Left forelimb (tissue), 1 donor: ENCODE measurements around the gene KRT222.

Experiments used
- DNase-seq: peaks from one replicate; pipeline ENCODE4 v3.0.0-alpha.2; 2018; ENCODE audit warnings: low spot score

KRT222 gene

DNA sequence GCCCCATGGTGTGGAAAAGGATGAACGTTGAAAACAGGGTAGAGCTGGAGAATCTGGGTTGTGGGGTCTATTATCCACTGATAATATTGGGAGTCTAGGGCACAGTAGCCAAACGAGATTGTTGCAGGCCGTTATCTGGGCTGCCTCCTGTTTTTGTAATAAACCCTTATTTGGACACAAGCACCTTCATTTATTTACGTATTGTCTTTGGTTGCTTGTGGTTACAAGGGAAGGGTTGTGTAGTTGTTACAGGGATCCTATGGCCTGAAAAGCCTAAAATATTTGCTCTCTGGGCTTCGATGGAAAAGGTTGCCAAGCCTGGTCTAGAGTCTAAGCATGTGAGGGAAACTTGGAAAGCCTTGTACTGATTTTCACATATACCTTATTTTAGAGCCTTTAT, 13.0 kb downstream of the KRT222 start:
- DNase-seq: no peak

DNA sequence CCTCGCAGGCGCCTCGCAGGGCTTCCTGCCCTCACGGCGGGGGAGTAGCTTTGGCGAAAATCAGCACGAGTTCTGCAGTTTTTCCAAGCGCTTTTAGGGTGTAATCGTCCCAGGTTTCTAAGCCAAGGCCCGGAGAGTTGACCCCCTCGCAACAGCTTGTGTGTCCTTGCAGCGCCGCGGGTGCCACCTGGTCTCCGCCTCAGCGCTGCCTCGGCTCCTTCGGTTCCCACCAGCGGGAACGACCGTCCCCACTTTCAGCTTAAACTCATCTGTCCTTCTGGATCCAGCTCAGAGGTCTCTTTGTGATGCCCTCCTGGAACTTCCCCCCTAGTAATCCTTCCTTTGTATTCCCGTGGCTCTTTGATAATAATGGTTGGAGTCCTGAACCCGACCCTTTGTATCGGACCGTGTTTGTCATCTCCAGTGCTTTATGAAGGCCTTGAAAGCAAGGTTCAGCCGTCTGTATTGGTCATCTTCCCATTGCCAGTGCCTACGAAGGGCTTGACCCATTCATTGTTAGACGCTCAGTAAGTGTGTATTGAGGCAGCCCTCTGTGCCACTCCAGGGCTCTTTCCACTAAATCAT, 16.5 kb downstream of the KRT222 start:
- no peak for DNase-seq

DNA sequence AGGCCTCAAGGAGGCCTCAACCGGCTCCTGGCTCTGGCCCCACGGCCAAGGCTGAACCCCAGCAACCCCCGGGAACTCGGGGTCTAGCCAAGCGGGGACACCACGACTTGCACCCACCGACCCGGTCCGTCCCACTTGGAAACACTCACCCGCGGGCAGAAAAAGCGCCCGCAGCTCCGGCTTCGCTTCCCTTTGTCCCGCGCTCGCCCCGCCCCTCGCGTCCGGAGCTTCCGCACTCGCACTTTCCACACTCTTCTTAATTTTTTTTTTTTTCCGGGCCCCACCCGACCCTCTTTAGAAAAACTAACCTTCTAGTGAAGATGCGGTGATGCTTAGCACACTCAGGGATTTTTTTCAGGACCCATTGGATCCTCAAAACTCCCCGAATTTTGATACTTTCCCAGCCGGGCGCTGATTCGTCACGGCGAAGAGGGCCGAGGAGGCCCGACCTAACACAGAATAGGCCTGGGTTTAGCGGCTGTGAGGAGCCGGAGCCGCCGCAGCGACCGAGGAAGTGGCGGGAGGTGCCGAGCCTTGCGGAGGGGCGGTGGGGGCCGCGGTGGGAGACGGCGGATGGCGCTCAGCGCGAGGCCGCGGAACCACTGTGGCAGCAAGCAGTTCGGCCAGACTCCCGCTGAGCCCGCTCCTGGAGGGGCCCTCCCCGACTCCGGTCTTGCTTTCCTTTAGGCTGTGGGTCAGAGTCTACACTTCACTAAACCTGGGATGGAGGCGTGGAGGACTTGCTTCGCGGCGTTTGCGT, 17.2 kb downstream of the KRT222 start, which contains the start of gene SMARCE1:
Gene SMARCE1, minus strand, starts transcription at position 195 of the 760 bp plus-strand sequence. CDS start 2,016 bp downstream, outside the sequence.
- peak; percentile 88 for DNase-seq

DNA sequence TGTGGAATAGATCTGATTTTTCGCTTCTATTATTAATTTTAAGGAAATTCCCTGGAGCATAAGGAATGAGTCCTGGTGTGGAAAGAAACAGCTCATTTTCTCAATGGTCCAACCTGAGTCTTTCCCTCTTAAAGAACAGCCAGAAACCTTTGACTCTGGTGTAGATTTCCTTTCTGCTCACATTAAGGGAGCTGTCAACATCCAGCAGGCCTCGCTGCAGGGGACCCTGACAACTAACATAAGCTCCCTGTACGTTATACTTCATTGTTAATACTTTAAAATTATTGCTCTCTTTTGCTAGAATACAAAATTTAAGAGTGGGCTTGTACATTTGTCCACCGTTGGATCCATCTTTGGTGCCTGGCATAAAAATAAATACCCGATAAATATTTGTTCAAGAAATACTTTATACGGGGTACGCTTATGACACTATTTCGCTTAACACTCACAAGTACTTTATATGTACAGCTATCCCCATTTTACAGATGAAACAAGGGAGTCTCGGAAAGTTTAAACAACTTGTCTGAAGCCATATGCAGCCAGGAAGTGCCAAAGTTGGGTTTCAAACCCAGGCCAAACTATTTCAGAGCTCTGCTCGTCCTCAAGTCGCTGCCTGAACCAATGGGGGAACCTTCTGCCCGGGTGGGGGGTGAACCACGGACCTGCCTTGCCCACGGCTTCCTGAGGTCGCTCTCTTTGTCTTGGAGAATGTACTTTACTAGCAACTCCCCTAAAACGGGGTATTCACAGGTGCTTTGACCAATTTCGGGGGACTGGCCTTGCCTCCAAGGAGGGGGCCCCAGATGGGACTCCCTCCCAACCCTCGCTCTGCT, 18.0 kb downstream of the KRT222 start:
- no peak for DNase-seq

DNA sequence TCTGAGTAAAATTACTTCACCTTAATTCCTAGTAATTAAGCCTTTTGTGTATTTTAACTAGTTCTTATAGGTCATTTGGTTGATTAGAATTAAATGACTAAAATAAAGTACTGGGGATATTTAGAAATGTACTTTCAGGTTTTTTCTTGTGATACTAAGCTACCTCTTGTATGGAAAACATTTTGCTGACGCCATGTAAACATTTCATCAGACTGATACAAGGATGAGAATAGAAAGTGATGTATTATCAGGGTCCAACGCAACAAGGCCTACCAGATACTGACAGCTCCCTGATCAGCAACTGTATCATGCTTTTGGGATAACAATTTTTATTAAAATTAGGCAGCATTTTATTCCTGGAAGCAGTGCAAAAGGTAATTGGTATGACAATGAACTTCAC, 19.0 kb downstream of the KRT222 start:
- DNase-seq: no peak

DNA sequence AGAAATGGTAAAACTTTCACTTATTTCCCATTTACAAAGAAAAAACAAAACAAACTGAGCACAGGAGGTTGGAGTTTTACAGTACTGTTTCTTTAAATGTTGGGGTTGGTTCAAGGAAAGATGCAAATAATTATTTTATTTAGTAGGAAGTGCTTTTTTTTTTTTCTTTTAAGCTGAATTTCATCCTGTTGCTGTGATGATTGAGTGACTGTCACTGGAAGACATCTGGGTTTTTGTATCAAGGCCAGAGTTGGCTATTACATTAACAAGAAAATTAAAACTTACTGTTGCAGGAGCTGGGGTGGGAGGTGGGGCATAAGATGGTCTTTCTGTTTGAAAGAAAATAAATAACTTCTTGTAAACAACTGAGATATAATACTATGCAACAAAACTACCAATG, 19.7 kb downstream of the KRT222 start:
- DNase-seq: no peak

DNA sequence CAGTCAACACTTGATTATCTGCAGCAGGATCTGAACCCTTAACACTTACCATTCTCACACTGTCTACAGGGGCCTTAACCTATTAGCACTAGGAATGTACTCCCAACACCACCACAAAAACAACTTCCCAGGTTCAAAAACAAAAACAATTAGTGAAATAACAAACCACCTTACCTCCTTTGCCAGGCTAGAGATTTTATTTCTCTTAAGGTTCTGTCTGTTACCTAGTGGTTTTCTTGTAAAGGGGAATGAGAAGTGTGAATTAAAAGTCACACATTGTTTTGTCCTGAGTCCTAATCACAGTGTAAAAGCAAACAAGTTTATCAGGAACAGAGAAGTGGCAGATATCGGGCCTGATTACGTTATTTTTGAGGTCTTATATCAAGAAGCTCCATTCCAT, 27.0 kb downstream of the KRT222 start:
- DNase-seq: no peak

DNA sequence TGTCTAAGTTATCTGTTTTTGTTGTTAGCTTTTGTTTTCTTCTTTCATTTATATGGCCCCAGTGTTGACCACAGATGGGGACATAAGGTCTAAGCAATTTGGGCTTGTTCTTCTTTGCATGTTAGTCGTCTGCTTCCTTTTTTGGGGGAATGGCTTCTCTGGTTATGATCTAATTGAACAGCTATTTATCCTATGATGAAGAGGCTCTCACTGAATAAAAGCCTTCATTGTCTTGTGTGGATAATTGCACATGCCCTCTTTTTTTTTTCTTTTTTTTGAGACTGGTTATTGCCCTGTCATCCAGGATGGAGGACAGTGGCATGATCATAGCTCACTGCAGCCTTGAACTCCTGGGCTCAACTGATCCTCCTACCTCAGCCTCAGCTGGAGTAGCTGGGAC, 31.1 kb downstream of the KRT222 start:
- no peak for DNase-seq

DNA sequence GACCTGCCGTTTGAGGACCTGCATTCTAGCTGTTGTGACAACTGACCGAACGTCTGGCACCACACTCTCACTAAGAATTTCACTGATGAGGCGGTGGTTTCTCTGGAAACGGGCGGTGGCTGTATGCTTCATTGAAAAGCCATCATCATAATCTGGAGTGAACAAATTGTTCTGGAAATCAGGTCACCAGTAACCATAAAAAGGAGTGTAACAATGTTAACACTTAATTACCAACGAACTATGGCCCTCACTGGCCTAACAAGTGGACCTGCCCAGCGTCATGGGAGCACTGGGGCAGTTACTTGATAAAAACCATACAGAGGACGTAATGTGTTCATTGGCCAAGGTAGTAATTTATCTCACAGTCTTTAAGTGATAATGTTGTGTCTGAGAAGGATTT, 32.8 kb downstream of the KRT222 start:
- no peak for DNase-seq

DNA sequence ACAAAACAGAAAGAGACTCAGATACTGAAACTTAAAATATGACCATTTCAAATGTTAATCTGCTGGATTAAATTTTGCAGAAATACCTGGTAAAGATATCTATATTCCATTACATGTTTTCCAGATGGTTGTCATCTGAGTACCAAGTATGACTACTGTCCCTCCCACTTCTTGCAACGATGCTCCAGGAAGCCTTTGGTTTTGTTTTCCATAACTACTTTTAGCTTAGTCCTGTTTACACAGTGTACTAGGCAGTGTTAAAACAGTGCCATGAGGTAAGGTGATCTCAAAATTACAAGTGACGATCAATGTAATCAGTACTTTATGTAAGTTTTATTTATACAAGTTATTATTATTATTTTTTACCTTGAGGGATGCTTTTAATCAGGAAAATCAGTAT, 35.1 kb downstream of the KRT222 start:
- DNase-seq: no peak

DNA sequence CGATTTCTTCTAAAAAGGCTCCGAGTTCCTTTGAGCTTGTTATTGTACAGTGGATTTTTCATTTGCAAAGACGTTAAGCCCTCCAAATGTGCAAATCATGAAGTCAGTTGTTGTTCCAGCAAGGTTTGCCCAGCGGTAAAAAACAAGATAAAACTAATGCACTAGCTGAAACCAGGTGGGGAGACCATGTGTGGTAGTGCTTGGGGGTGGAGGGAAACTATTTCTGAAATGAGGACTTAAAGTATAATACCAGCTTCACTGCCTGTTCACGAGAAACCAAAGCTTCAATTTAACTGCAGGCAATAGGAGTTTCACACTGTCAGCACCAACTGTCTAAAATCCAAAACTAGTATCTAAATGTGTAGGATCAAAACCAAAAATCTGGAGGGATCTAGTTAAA, 39.7 kb downstream of the KRT222 start:
- DNase-seq: no peak

DNA sequence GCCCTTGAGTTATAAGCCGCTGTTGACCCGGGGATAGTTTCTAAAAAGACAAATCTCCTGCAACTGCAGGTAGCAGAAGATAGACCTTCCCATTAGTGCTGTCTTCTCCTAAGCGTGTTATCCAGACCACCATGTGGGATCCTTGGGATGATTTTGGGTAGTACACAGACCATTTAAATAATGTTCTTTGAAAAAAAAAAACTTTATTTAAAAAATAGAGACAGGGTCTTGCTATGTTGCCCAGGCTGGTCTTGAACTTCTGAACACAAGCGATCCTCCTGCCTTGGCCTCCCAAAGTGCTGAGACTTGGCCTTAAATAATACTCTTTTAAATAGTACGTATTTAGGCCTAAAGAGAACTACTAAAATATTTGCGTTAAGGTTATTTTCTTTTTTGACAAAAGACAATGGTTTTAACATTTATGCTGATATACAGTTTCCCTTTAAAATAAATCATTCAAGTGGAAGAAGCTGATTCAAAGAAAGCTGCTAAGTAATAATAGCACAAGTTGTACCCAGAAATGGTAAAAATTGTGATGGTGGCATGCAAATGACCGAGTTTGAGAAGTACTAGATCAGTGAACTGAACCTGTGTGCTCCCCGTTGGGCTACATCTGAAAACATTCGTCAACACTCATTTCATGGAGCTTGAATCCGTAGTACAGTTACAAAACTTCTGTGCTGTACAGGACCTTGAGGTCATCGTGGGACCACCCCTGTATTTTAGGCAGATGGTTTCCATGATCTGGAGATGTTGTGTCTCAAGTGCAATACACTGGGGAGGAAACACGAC, 41.4 kb downstream of the KRT222 start:
- no peak for DNase-seq

DNA sequence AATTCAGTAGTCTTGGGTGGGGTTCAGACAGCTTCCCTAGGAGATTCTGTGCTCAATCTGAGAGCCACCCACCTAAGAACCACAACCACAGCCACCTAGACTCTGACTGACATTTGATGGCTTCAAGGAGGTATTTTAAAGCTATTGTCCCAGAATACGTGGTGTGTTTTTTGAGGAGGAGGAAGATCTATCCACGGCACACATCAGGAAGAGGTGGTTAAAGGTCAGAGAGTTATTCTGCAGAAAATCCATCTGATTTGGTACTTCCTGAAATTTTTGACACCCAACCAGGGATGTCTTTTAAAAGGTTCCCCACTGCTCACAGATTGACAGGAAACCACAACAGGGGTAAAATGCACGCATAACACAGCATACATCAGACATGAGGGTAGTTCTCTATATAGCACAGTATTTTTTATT, 42.5 kb downstream of the KRT222 start:
- no peak for DNase-seq

DNA sequence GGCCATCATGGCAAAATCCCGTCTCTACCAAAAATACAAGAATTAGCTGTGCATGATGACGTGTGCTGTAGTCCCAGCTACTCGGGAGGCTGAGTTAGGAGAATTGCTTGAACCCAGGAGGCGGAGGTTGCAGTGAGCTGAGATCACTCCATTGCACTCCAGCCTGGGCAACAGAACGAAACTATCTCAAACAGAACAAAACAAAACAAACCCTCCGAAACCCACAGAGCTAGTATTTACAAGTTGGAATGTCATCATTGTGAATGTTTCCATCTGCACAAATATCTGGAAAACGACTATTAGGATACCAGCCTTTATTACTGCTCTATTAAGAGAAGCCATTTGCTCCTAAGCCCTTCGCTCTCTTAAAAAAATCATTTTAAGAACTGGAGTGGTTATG, 43.4 kb downstream of the KRT222 start:
- DNase-seq: no peak

DNA sequence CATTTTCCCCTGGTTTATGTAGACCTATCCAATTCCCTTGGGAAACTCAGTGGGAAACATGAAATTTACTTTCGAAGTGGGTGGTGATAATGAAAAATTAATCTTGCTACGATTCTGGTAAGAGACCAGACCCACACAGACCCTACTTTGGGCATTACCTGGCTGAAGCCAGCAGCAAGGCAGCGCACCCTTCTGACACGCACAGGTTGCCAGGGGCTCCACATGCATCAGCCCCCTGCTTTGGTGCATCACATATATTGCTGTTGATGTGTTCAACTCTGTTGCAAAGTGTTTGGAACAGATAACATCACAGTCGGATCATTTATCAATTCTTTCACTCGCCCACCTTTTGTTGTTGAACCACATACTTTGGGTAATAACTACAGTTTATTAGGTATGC, 44.0 kb downstream of the KRT222 start:
- no peak for DNase-seq

DNA sequence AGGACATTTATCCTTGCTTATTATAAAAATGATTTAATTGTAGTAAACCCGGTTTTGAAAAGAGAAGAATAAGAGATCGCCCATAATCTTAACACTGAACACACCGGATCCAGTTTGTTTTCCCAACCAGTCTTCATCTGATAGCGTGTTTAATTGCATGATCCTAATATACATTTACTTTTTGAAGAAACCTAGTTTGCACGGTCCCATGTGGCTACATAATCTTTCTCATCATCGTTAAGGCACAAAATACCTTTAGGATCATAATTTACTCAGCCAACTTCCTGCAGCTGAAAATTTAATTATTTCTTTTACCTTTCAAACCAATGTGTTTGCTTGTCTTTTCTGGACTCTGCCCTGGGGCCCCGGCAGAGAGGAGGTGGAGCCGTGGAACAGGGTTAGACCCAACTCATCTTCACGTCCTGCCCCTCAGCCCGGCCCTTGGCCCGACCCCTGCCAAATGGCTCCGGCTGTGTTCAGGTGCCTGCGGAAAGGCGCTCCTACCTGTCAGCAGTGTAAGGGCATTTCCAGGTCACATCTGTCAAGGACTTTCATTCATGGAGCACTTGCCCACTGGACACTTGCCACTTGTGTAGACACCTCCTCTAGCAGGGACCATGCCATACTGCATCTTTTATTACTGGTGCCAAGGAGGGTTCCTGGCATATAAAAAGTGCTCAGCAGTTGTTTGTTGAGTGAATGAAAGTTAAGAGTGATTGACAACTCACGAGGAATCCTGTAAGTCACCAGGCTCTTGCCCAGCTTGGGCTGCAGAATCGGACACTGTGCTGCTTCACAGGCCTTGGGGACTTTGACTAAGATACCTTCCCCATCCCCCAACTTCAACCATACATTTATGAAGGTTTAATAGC, 46.0 kb downstream of the KRT222 start:
- no peak for DNase-seq

DNA sequence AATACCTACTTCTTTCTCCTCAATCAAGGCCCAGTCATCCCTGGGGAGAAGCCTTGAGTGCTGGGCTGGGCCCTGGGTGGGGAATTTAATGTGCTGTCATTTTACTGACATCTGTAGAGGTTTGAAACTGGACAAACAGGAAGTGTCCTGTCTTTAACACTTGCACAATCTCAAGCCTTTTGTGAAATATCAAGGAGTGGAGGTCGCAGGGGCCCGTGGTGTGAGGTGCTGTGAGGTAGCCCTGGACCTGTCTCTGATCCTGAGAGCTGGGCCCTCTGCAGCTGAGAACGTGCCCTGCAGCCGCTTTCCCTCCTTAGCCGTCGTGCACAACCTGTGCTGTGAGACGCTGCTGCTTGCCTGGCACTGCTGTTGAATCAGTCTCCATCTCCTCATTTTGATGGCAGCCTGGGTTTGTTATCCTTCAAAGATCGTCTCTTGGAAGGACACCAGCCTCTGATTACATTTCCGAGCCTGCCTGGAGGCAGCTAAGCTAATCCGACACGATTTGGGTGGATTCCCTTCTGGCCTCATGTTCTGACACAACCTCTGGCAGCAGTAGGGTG, 47.2 kb downstream of the KRT222 start:
- DNase-seq: no peak

DNA sequence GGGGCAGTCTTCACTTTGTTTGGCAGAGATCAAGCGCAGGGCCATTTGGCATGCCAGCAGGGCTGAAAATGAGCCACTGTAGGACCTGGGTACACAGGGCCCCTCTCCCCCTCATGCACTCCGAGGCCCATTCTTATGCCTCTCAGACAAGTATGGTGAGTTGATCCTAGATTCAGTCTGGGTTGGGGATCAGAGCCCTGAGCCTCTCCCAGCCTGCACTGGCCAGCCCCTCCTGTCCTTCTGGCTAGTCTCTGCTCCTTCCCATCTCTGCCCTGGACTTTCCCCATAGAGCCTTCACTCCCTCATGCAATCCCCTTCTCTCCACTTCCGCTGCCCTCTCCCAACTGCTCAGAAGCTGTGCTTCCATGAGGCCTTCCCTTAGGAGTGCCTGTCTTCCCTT, 48.4 kb downstream of the KRT222 start:
- DNase-seq: no peak

DNA sequence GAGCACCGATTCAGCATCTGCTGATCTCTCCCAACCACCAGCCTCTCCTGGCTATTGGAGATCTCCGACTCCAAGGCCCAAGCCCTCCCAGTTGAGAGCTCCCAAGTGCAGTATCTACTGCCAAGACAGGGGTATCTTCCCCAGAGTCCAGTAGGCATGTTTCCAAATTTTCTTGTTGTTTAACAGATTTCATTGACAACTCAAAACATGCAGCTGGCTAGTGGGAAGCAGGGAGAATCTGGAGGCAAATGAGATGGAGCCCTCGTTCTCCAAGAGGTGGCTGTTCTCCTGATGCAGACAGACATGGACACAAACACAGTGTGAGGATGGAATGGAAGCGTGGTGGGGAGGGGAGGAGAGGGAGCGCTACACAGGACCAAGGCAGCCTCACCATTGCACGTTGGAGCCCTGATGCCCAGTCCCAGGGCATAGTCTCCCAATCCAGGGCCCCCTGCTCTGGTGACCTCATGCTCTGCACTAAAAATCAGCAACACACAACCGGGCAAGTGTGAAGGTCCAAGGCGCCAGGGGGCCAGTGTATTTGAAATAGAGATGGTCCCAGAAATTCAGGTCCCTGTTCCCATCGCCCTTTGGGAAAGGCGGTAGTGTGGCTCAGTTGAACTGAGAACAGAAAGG, 49.0 kb downstream of the KRT222 start:
- no peak for DNase-seq

DNA sequence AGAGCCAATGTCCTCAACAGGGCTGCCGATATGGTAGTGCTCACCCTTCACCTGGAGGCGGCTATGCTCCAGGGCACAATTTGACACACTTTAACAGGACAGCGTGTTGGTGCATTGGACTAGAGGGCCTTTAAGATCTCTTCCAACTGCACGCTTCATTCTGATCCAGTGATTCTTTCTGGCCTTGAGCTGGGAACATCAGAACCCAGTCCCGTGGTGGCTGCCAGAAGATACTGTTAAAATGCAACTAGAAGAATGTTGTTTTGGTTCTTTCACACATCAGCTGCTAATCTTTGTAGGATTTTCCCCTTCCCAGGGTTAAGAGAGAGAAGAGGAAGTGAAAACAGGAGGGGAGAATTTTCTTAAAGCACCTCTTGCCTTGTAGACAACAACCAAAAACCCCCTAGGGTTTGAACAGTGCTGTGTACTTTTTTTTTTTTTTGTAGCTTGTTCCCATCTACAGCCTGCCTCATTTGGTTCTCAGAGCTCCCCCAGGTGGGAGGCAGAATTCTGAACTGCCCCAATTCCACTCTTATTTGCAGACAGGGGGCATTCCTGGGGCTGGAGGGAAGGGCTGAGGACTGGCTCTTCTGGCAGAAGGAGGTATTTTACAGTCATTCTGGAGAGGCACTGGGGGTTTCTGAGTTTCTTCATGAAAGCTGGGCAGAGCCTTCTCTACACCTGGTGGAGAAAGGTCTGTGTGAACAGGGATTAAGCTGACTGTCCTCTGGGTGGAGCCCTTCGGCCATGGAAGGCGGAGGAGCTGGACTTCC, 49.7 kb downstream of the KRT222 start:
- DNase-seq: no peak
